ENCODE results near the gene GASK1A. TPM values are rescaled to one million over a fixed set of nuclear protein-coding genes. Genes with fewer than 3 reads are reported as not detected.

GASK1A gene
- total and polyA plus RNA-seq, 2 of the 4 experiments (the other 2 are of a cell fraction), result 0.18 to 0.19 TPM

- in situ Hi-C loops (cut with MboI; ENCODE audit: low sequenced_read_pairs), result no loop called here
- POLR2A ChIA-PET (ENCODE audit: unreplicated experiment), result no interaction called here
- no peak overlapping the region for H2AK5ac ChIP-seq (ENCODE audit: low read depth, low read length)
- H3K36me3 ChIP-seq (ENCODE audit: control insufficient read depth, insufficient read depth, low read length), result no peaks in the 10 kb centered on the region
- peaks cover 5% of the 10 kb centered on the region; the same call in 1 of the 2 replicates for H3K9me3 ChIP-seq (ENCODE audit: control insufficient read depth, insufficient read depth, low read length)
- no peak overlapping the region for H3K14ac ChIP-seq (replicated peaks; ENCODE audit: low read depth, low read length)
- TF ChIP-seq MAFK (IDR thresholded peaks at IDR 0.05; ENCODE audit: low read depth, low read length) (no peak), CTCF (conservative IDR thresholded peaks at IDR 0.05; ENCODE audit: low read depth, low read length) (no peak), NFE2L2 (IDR thresholded peaks at IDR 0.05; ENCODE audit: low read depth, low read length) (no peak), FOS (IDR thresholded peaks at IDR 0.05; ENCODE audit: low read depth, low read length) (no peak), RAD21 (IDR thresholded peaks at IDR 0.05; ENCODE audit: low read length) (no peak), RFX5 (IDR thresholded peaks at IDR 0.05; ENCODE audit: low read depth, low read length) (no peak), CEBPB (IDR thresholded peaks at IDR 0.05; ENCODE audit: low read depth, low read length) (no peak), CHD1 (IDR thresholded peaks at IDR 0.05; ENCODE audit: low read depth, low read length) (no peak), BHLHE40 (IDR thresholded peaks at IDR 0.05; ENCODE audit: low read depth, low read length) (no peak), ELK1 (IDR thresholded peaks at IDR 0.05; ENCODE audit: borderline replicate concordance, low read depth, low read length) (no peak), SMC3 (IDR thresholded peaks at IDR 0.05; ENCODE audit: low read depth, low read length) (no peak), MXI1 (IDR thresholded peaks at IDR 0.05; ENCODE audit: borderline replicate concordance, low read depth, low read length) (no peak), USF2 (IDR thresholded peaks at IDR 0.05; ENCODE audit: low read depth, low read length) (no peak), MAZ (IDR thresholded peaks at IDR 0.05; ENCODE audit: borderline replicate concordance, low read depth, low read length) (no peak), RCOR1 (IDR thresholded peaks at IDR 0.05; ENCODE audit: insufficient replicate concordance, low read length) (no peak), POLR2A (IDR thresholded peaks at IDR 0.05; ENCODE audit: low read depth, low read length) (no peak)
- H2BK15ac ChIP-seq (ENCODE audit: low read depth, low read length), result no peak overlapping the region
- no peaks in the 10 kb centered on the region for H4K20me1 ChIP-seq (ENCODE audit: insufficient read depth, low read length)
- no peak overlapping the region for H3K9ac ChIP-seq (ENCODE audit: low read depth, low read length)
- no peaks in the 10 kb centered on the region for H3K4me1 ChIP-seq (ENCODE audit: control insufficient read depth, insufficient read depth, low read length)
- H3K79me1 ChIP-seq (ENCODE audit: low read depth in 1 of 2, low read length in 2 of 2), result no peaks in the 10 kb centered on the region
- no peak overlapping the region for H2AK9ac ChIP-seq (replicated peaks; ENCODE audit: low read depth, low read length, poor library complexity)
- no peak overlapping the region for H3K4me2 ChIP-seq (ENCODE audit: low read depth, low read length)
- 85% methylated on average over 4 of the region's 9 CpGs; no CpG with 5 or more reads in 1 of the 2 experiments for WGBS, 2 experiments (ENCODE audit: extremely low coverage in 2 of 2, insufficient read length in 1 of 2)
- intact Hi-C loops (cut with micrococcal nuclease), result no loop called here
- no peaks in the 10 kb centered on the region for H3K27me3 ChIP-seq (ENCODE audit: control insufficient read depth, insufficient read depth, low read length)
- no peak overlapping the region for H4K5ac ChIP-seq (ENCODE audit: low read depth, low read length)
- BruUV-seq (replicated peaks), result no TSS peak
- no peak overlapping the region for H3K4ac ChIP-seq (ENCODE audit: low read depth, low read length)
- H4K91ac ChIP-seq (ENCODE audit: insufficient read depth, low read depth, low read length), result no peak overlapping the region
- H2AFZ ChIP-seq (replicated peaks; ENCODE audit: low read length, poor library complexity), result no peak overlapping the region
- ATAC-seq (ENCODE audit: low read depth) (no peak), DNase-seq (no peak)
- no peak overlapping the region for H4K8ac ChIP-seq (ENCODE audit: low read depth in 2 of 2, low read length in 2 of 2)
- no peak overlapping the region for H2BK5ac ChIP-seq (ENCODE audit: low read depth, low read length, poor library complexity, severe bottlenecking)
- H2BK20ac ChIP-seq (ENCODE audit: low read depth, low read length), result no peak overlapping the region
- CTCF ChIA-PET, result interaction anchor here (0.8 kb wide), 1 partner anchor 17 kb away, joined by 3 read pairs; no protein-coding TSS in a partner anchor
- no peak overlapping the region for H2BK120ac ChIP-seq (ENCODE audit: low read depth, low read length)
- H3K56ac ChIP-seq (ENCODE audit: extremely low read depth, insufficient read depth, low read length), result no peak overlapping the region
- dilution Hi-C loops (cut with HindIII; ENCODE audit: low sequenced_read_pairs, unreplicated experiment), result no loop called here
- H3K4me3 ChIP-seq (ENCODE audit: insufficient read depth, low read depth, low read length), result no peak overlapping the region
- no peak overlapping the region for H3K27ac ChIP-seq (ENCODE audit: insufficient read depth, low read length)
- H3K18ac ChIP-seq (ENCODE audit: low read depth, low read length), result no peak overlapping the region
- no peaks in the 10 kb centered on the region for H3K9me1 ChIP-seq (ENCODE audit: insufficient read depth, low read length)
- H3K23ac ChIP-seq (ENCODE audit: low read depth, low read length), result no peak overlapping the region
These were observed 38.6 kb downstream of the GASK1A start for GRCh38 chr3:43017593-43018195.

Measured in IMR-90 (cell line).